ENCODE measurements around the gene PNMA8A. TPM values are rescaled to one million over a fixed set of nuclear protein-coding genes. Genes with fewer than 3 reads are reported as not detected.

PNMA8A gene
- polyA plus RNA-seq, 1 of the 3 experiments (the other 2 are of a cell fraction), result 10.2 TPM

GRCh38 chr19:46460981-46461380 lies 10.4 kb downstream of the PNMA8A start:
- CTCF ChIA-PET, result interaction anchor here (1.0 to 2.3 kb wide), 3 partner anchors 9 to 27 kb away, joined by 3 to 9 read pairs (median 5); no protein-coding TSS in a partner anchor
- H3F3A ChIP-seq (replicated peaks; ENCODE audit: insufficient read depth), result peaks cover 7% of the 10 kb centered on the region
- POLR2A ChIA-PET, result no interaction called here
- no peak overlapping the region for H3K4me3 ChIP-seq (ENCODE audit: low read depth in 2 of 2, low read length in 1 of 2)
- no peak overlapping the region for H2AFZ ChIP-seq (ENCODE audit: low read depth)
- H3K9me3 ChIP-seq, result no peaks in the 10 kb centered on the region
- TF ChIP-seq FOXM1 (IDR thresholded peaks at IDR 0.05; ENCODE audit: low read depth) (no peak), MAX (IDR thresholded peaks at IDR 0.05; ENCODE audit: low read depth) (no peak), EZH2phosphoT487 (IDR thresholded peaks at IDR 0.05; ENCODE audit: borderline replicate concordance, low read depth) (no peak), RAD21 (IDR thresholded peaks at IDR 0.05; ENCODE audit: low read length) (no peak), USF1 (IDR thresholded peaks at IDR 0.05; ENCODE audit: borderline replicate concordance, low read depth) (no peak), ZBTB33 (IDR thresholded peaks at IDR 0.05; ENCODE audit: borderline replicate concordance, low read depth) (no peak), RCOR1 (IDR thresholded peaks at IDR 0.05; ENCODE audit: low read length) (no peak), SIN3A (IDR thresholded peaks at IDR 0.05; ENCODE audit: borderline replicate concordance, low read depth, low read length) (no peak), IRF3 (IDR thresholded peaks at IDR 0.05; ENCODE audit: low read depth, low read length) (no peak), NFIC (IDR thresholded peaks at IDR 0.05; ENCODE audit: borderline replicate concordance) (no peak)
- H3K79me2 ChIP-seq (ENCODE audit: insufficient read depth), result no peaks in the 10 kb centered on the region
- H3K27me3 ChIP-seq (ENCODE audit: insufficient read depth), result no peaks in the 10 kb centered on the region
- H3K9ac ChIP-seq, result no peak overlapping the region
- no peaks in the 10 kb centered on the region for H3K9me2 ChIP-seq
- 91% methylated on average over 1 of the region's 1 CpG for WGBS (ENCODE audit: low lambda C conversion rate)
- H3K27ac ChIP-seq (ENCODE audit: low read depth in 2 of 2, low read length in 1 of 2), result no peak overlapping the region
- no peaks in the 10 kb centered on the region for H4K20me1 ChIP-seq (ENCODE audit: insufficient read depth)
- H3K4me2 ChIP-seq, result no peak overlapping the region
- no peaks in the 10 kb centered on the region for H3K36me3 ChIP-seq (replicated peaks in 1 of 2; ENCODE audit: control insufficient read depth in 1 of 2, insufficient read depth in 2 of 2, low read length in 1 of 2)
- no peaks in the 10 kb centered on the region; a peak in 1 of 4 replicates for H3K4me1 ChIP-seq (ENCODE audit: control insufficient read depth in 1 of 2, insufficient read depth in 2 of 2, low read depth in 1 of 2, low read length in 1 of 2)
- no peak for DNase-seq

GRCh38 chr19:46460055-46460454 lies 11.3 kb downstream of the PNMA8A start:
- DNase-seq, result no peak
- Histone ChIP-seq H3K79me2 (ENCODE audit: insufficient read depth) (no peaks in the 10 kb centered on the region), H3K4me2 (no peak overlapping the region), H3K9ac (no peak overlapping the region), H3K27me3 (ENCODE audit: insufficient read depth) (no peaks in the 10 kb centered on the region), H3K4me1 (ENCODE audit: control insufficient read depth in 1 of 2, insufficient read depth in 2 of 2, low read depth in 1 of 2, low read length in 1 of 2) (no peaks in the 10 kb centered on the region; a peak in 1 of 4 replicates), H4K20me1 (ENCODE audit: insufficient read depth) (no peaks in the 10 kb centered on the region), H3K9me2 (no peaks in the 10 kb centered on the region), H3F3A (replicated peaks; ENCODE audit: insufficient read depth) (peaks cover 7% of the 10 kb centered on the region), H3K9me3 (no peaks in the 10 kb centered on the region), H3K4me3 (ENCODE audit: low read depth in 2 of 2, low read length in 1 of 2) (no peak overlapping the region), H3K27ac (ENCODE audit: low read depth in 2 of 2, low read length in 1 of 2) (no peak overlapping the region), H2AFZ (ENCODE audit: low read depth) (no peak overlapping the region), H3K36me3 (replicated peaks in 1 of 2; ENCODE audit: control insufficient read depth in 1 of 2, insufficient read depth in 2 of 2, low read length in 1 of 2) (no peaks in the 10 kb centered on the region)
- 17% methylated on average over 1 of the region's 2 CpGs for WGBS (ENCODE audit: low lambda C conversion rate)
- ChIA-PET POLR2A (no interaction called here), CTCF (interaction anchor here (0.6 to 2.3 kb wide), 5 partner anchors 12 to 64 kb away, joined by 3 to 9 read pairs (median 4); no protein-coding TSS in a partner anchor)
- no peak for TF ChIP-seq TAF1 (IDR thresholded peaks at IDR 0.05; ENCODE audit: borderline replicate concordance, low read depth, low read length)
- no peak for TF ChIP-seq ELF1 (IDR thresholded peaks at IDR 0.05)
- no peak for TF ChIP-seq EP300 (IDR thresholded peaks at IDR 0.05; ENCODE audit: borderline replicate concordance in 1 of 2, low read depth in 1 of 2, low read length in 1 of 2)
- no peak for TF ChIP-seq USF2 (IDR thresholded peaks at IDR 0.05; ENCODE audit: borderline replicate concordance, low read depth, low read length)
- no peak for TF ChIP-seq JUND (IDR thresholded peaks at IDR 0.05)
- no peak for TF ChIP-seq TCF12 (IDR thresholded peaks at IDR 0.05)
- TF ChIP-seq NFIC (IDR thresholded peaks at IDR 0.05; ENCODE audit: borderline replicate concordance), result no peak
- TF ChIP-seq ZBTB33 (IDR thresholded peaks at IDR 0.05; ENCODE audit: borderline replicate concordance, low read depth), result no peak
- TF ChIP-seq SIN3A (IDR thresholded peaks at IDR 0.05; ENCODE audit: borderline replicate concordance, low read depth, low read length), result no peak
- TF ChIP-seq PBX3 (IDR thresholded peaks at IDR 0.05), result no peak
- no peak for TF ChIP-seq GATA2 (CRISPR knock-in tag; IDR thresholded peaks at IDR 0.05)
